OCI-M2 (cell line): ENCODE data around the gene RIT2.
"Not testable (repeated sequence)": the region's sequence is repeated elsewhere in the genome, so short reads cannot be mapped to it uniquely, and the experiment has no call there.

ENCODE experiments used
- DNase-seq: peaks from one replicate; lab custom pipeline; 2025; ENCODE audit not compliant: unreplicated experiment; lab: John Stamatoyannopoulos, UW

Gene RIT2

DNA sequence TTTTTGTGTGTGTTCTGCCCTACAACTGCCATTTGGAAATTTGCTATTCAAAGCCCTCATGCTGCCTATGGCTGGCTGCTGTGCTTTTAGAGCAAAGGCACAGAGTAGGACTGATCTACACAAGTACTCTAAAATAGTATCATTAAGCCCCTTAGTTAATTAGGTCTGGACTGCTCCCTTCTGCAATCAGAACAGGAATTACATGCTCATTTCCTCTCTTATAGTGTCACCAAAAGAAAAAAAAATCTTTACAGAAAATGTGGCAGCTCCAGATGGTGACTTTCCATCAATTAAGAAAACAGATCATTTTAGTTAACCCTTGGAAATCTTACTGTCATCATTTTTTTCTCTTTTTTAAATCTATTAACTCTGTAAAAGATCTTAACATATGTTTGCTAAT lies 337.5 kb downstream of the RIT2 start:
- DNase-seq = no peak

DNA sequence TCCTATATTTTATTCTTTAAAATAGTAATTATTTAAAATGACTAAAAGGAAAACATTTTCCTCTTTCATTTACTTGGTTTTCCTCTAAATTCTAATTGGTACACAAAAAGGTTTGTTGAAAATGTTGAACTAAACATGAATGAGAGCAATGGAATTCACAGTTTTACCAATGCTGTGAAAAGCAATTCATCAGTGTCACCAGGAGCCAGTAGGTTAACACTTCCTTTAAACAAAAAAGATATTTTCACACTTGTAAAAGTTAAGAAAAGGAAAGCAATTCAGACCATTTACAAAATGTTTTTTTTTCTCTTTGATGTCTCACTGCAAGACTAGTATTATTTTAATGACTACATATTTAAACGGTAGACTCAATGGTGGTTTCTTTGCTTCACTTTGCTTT lies 341.6 kb downstream of the RIT2 start:
- no peak for DNase-seq

- DNase-seq = no peak
These were observed 343.5 kb downstream of the RIT2 start for GRCh38 chr18:42771936-42772335.

DNA sequence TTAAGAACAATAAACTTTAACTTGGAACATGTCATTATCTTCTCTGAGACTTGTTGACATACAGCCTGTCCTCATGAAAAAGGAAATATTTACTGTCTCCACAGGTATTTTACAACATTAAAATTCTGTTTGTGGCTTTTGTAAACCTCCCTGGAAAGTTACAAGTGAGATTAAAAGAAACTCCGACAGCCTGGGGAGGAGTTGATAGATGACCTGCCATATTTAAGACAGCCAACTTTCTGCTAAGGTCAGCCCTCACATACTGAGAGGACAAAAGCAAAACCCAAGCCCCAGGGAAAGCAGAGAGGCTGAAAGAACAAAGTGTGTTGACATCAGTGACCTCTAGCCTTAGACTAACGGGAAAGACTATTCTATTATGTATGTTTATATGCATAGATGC lies 350.2 kb downstream of the RIT2 start:
- DNase-seq = no peak

DNA sequence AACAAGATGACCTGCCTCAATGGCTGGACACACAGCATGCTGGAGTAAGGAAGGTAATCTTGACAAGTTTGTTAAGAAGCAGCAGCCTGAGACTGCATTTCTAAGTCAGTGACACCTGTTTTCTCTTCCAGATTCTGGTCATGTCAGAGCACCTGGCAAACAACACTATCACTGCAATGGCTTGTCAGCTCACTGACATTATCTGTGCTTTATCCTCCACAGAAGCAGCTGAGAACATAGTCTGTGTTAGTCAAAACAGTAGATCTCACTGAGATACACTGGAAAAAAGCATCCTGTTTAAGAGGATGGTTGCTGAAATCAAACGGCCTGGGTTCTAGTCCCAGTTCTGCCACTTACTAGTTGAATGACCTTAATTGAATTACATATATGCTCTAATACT lies 355.2 kb downstream of the RIT2 start:
- no peak for DNase-seq

GRCh38 chr18:42758852-42759251 lies 356.6 kb downstream of the RIT2 start:
- no peak for DNase-seq

DNA sequence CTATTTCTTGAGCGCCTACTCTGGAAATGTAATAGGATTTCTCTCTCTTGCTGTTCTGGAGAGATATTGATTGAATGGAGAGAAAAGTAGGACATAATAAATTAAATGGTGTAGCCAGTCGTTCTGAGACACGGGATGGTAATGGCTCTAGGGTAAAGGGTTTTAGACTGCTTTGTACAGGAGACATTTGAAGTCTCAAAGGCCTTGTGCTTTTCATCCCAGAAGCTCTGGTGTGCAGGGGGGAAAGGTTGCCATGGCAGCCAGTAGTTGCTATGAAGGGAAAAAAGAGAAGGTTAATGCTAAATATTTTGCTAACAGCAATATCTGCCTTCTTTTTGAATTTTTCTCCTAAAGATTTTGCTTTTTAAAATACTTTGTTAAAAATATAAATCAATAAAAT lies 359.3 kb downstream of the RIT2 start:
- DNase-seq = no peak

GRCh38 chr18:42752916-42753315 lies 362.6 kb downstream of the RIT2 start:
- DNase-seq = no peak

GRCh38 chr18:42746794-42747193 lies 368.7 kb downstream of the RIT2 start:
- no peak for DNase-seq

GRCh38 chr18:42745931-42746330 lies 369.6 kb downstream of the RIT2 start:
- DNase-seq = no peak

- DNase-seq = no peak
These were observed 370.3 kb downstream of the RIT2 start for GRCh38 chr18:42745171-42745570.

DNA sequence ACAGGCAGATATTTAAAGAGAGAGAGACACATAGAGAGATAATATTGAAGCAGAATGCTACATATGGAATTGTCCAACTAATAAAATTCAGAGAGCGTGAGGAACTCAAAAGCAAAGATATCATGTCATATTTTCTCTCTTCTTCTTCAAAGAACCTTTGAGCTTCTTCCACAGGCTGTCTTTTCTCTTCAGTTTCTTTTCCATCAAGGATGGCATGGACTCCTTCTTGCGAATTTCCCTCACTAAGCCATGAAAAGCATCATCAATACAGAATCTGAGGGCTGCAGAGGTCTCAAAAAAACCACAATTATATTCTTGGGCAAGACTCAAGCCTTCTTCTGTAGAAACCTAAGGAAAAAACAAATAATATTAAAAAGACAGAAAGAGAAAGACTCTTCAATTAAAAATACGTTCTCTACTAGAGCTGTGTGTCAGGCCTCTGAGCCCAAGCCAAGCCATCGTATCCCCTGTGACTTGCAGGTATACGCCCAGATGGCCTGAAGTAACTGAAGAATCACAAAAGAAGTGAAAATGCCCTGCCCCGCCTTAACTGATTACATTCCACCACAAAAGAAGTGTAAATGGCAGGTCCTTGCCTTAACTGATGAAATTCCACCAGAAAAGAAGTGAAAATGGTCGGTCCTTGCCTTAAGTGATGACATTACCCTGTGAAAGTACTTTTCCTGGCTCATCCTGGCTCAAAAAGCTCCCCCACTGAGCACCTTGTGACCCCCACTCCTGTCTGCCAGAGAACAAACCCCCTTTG lies 371.9 kb downstream of the RIT2 start:
- no peak for DNase-seq

- DNase-seq = no peak
These were observed 372.5 kb downstream of the RIT2 start for GRCh38 chr18:42742969-42743368.

DNA sequence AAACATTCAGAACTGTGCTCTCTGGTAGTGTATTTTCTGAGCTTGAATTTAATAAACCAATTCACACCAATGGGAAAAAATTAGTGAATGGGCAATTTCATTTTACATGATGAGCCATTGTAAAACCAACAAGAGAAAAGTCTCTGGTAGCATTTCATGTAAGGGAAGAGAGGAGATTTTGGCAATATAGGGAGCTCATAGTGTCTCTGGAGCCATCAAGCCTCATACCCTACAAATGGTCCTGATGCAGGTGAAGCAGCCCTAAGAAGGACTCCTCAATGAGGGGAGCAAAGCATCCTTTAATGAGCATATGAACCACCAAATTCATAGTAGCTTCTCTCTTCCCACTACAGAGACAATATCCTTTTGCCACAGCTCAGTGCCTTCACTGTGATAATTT lies 373.0 kb downstream of the RIT2 start:
- no peak for DNase-seq

- DNase-seq = not testable (repeated sequence)
These were observed 373.6 kb downstream of the RIT2 start for GRCh38 chr18:42741805-42742347.

GRCh38 chr18:42741299-42741698 lies 374.2 kb downstream of the RIT2 start:
- DNase-seq = not testable (repeated sequence)

DNA sequence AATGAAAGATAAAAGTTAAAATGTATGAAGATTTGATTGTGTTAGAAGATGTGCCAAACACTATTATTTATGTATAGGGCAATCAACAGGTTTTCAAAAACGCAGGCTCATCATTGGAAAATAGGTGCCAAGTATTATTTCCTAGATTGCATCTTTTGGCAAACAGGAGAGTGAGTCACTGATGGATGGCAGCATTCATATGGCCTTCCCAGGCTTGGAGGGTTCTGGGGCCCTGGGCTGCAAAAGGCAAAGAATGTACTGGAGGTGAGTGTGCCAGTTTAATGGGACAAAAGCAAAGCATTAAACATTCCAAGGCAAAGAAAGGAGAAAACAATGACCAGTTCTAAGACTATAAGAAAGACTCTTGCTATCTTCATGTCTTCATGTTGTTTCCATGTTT lies 379.4 kb downstream of the RIT2 start:
- DNase-seq = no peak

GRCh38 chr18:42734520-42734919 lies 381.0 kb downstream of the RIT2 start:
- DNase-seq = no peak

GRCh38 chr18:42730272-42730671 lies 385.2 kb downstream of the RIT2 start:
- DNase-seq = no peak

DNA sequence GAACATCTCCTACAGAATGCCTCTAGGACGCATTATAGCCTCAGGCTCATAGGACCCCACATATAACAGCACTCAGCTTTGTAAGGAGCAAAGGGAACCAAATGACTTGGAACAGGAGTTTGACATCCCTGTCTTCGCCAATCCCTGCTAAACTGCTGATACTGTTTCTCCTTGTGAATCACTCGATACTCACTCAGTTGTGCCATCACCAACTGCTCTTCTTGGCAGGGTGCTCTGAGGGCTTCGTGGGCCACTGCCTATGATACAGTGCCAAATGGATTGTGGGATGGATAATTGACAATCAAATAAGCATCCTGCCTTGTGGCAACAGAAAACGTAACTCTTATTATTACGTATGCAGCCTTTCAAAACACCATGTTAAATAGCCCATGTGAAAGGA lies 396.3 kb downstream of the RIT2 start:
- DNase-seq = no peak

GRCh38 chr18:42712065-42712464 lies 403.4 kb downstream of the RIT2 start:
- DNase-seq = no peak

- no peak for DNase-seq
These were observed 408.4 kb downstream of the RIT2 start for GRCh38 chr18:42707080-42707479.

- DNase-seq = no peak
These were observed 408.9 kb downstream of the RIT2 start for GRCh38 chr18:42706618-42707017.
